ENCODE measurements around the gene BMERB1.
A peak's percentile ranks its signal among the peaks of the same experiment; 100 is the strongest.
"Not testable (repeated sequence)": the region's sequence is repeated elsewhere in the genome, so short reads cannot be mapped to it uniquely, and the experiment has no call there.

The BMERB1 gene

GRCh38 chr16:15434425-15435215 is at the start of gene BMERB1:
TSS of gene BMERB1 (plus strand) at chr16:15434588. CDS start at chr16:15434654, 66 bp downstream.
- TF ChIP-seq, protein P1, sequence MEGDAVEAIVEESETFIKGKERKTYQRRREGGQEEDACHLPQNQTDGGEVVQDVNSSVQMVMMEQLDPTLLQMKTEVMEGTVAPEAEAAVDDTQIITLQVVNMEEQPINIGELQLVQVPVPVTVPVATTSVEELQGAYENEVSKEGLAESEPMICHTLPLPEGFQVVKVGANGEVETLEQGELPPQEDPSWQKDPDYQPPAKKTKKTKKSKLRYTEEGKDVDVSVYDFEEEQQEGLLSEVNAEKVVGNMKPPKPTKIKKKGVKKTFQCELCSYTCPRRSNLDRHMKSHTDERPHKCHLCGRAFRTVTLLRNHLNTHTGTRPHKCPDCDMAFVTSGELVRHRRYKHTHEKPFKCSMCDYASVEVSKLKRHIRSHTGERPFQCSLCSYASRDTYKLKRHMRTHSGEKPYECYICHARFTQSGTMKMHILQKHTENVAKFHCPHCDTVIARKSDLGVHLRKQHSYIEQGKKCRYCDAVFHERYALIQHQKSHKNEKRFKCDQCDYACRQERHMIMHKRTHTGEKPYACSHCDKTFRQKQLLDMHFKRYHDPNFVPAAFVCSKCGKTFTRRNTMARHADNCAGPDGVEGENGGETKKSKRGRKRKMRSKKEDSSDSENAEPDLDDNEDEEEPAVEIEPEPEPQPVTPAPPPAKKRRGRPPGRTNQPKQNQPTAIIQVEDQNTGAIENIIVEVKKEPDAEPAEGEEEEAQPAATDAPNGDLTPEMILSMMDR (IDR thresholded peaks at IDR 0.05; ENCODE audit: low read depth, low read length), result no peak
- peak within 1 kb of the TSS; percentile 68 for H3K4me3 ChIP-seq (ENCODE audit: low read depth, low read length)

DNA sequence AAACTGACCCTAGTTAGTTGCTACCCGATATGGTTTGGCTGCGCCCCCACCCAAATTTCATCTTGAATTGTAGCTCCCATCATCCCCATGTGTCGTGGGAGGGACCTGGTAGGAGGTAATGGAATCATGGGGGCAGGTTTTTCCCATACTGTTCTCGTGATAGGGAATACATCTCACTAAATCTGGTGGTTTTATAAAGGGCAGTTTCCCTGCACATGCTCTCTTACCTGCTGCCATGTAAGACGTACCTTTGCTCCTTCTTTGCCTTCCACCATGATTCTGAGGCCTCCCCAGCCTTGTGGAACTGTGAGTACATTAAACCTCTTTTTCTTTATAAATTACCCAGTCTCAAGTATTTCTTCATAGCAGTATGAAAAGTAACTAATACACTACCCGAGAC is 46.3 kb upstream of the BMERB1 start:
- H3K4me3 ChIP-seq (ENCODE audit: low read depth, low read length), result not testable (repeated sequence)

DNA sequence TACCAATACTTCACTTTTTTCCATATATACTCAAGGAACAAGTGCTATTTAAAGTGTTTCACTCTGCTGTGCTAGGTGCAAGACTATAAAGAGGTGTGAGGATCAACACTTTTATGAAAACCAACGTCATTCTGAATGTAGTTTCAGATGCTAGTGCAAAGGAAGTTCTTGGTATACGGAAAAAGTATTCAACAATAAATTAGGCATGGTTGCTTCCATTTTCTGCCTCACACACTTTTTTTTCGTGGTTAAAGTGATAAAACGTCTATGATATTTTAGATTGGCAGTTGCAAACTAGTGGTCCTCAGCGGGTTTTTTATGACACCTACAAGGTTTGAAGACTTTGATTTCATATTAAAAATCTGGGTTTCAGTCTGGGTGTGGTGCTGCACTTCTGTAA is 44.5 kb upstream of the BMERB1 start:
- not testable (repeated sequence) for H3K4me3 ChIP-seq (ENCODE audit: low read depth, low read length)

DNA sequence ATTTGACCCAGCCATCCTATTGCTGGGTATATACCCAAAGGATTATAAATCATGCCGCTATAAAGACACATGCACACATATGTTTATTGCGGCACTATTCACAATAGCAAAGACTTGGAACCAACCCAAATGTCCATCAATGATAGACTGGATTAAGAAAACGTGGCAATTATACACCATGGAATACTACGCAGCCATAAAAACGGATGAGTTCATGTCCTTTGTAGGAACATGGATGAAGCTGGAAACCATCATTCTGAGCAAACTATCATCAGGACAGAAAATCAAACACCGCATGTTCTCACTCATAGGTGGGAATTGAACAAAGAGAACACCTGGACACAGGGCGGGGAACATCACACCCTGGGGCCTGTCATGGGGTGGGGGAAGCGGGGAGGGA is 41.4 kb upstream of the BMERB1 start:
- H3K4me3 ChIP-seq (ENCODE audit: low read depth, low read length), result not testable (repeated sequence)

GRCh38 chr16:15395631-15396508 is 38.5 kb upstream of the BMERB1 start, which contains the start of gene MPV17L:
TSS of gene MPV17L (plus strand) at chr16:15395754. CDS start at chr16:15395898, 144 bp downstream.
- H3K4me3 ChIP-seq (ENCODE audit: low read depth, low read length), result not testable (repeated sequence)

- H3K4me3 ChIP-seq (ENCODE audit: low read depth, low read length), result not testable (repeated sequence)
These were observed 37.9 kb upstream of the BMERB1 start for GRCh38 chr16:15396509-15396829.

- TF ChIP-seq, protein P1 (IDR thresholded peaks at IDR 0.05; ENCODE audit: low read depth, low read length), result no peak
- H3K4me3 ChIP-seq (ENCODE audit: low read depth, low read length), result no peak overlapping the region
These were observed 37.3 kb upstream of the BMERB1 start for GRCh38 chr16:15396948-15397594.

GRCh38 chr16:15398618-15399316 is 35.6 kb upstream of the BMERB1 start:
- H3K4me3 ChIP-seq (ENCODE audit: low read depth, low read length), result no peak overlapping the region
- TF ChIP-seq, protein P1 (IDR thresholded peaks at IDR 0.05; ENCODE audit: low read depth, low read length), result no peak

DNA sequence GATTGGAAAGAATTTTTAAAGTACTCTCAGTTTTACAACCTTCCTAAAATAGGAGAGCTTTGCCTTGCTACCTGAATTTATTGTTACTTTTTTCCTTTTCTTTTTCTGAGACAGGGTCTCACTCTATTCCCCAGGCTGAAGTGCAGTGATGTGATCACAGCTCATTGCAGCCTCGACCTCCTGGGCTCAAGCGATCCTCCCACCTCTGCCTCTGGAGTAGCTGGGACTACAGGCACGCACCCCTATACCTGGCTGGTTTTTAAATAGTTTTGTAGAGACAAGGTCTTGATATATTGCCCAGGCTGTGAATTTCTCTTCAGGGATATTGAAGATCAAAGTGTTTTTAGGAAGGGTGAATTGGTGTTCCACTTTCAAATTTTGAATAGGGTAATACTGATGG is 35.1 kb upstream of the BMERB1 start:
- no peak overlapping the region for H3K4me3 ChIP-seq (ENCODE audit: low read depth, low read length)
- TF ChIP-seq, protein P1 (IDR thresholded peaks at IDR 0.05; ENCODE audit: low read depth, low read length), result no peak

DNA sequence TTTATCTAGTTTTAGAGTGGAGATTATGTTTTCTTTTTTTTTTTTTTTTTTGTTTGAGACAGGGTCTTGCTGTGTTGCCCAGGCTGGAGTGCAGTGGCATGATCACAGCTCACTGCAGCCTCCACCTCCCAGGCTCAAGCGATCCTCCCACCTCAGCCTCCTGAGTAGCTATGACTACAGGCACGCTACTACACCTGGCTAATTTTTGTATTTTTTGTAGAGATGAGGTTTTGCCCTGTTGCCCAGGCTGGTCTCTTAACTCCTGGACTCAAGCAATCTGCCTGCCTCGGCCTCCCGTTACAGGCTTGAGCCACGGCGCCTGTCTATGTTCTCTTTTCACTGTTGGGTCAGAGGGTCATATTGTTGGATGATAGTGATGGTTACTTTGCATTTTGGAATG is 34.1 kb upstream of the BMERB1 start:
- H3K4me3 ChIP-seq (ENCODE audit: low read depth, low read length), result not testable (repeated sequence)
